SK-N-SH (cell line): ENCODE measurements around the gene MEN1.

Experiments used
- CTCF ChIP-seq: fragments of 200-600 bp; sonication (generic); IDR thresholded peaks from 2 replicates; pipeline ENCODE4 v1.6.1; 2017; ENCODE audit warnings: antibody characterized with exemption, mild to moderate bottlenecking, moderate library complexity
- RAD21 ChIP-seq: IDR thresholded peaks from 2 replicates; pipeline ENCODE4 v1.6.1; 2012; ENCODE audit warnings: mild to moderate bottlenecking, low read length
- REST ChIP-seq: IDR thresholded peaks from 2 replicates; pipeline ENCODE4 v1.6.1; 2012; ENCODE audit warnings: mild to moderate bottlenecking, low read depth, low read length, moderate library complexity

DNA sequence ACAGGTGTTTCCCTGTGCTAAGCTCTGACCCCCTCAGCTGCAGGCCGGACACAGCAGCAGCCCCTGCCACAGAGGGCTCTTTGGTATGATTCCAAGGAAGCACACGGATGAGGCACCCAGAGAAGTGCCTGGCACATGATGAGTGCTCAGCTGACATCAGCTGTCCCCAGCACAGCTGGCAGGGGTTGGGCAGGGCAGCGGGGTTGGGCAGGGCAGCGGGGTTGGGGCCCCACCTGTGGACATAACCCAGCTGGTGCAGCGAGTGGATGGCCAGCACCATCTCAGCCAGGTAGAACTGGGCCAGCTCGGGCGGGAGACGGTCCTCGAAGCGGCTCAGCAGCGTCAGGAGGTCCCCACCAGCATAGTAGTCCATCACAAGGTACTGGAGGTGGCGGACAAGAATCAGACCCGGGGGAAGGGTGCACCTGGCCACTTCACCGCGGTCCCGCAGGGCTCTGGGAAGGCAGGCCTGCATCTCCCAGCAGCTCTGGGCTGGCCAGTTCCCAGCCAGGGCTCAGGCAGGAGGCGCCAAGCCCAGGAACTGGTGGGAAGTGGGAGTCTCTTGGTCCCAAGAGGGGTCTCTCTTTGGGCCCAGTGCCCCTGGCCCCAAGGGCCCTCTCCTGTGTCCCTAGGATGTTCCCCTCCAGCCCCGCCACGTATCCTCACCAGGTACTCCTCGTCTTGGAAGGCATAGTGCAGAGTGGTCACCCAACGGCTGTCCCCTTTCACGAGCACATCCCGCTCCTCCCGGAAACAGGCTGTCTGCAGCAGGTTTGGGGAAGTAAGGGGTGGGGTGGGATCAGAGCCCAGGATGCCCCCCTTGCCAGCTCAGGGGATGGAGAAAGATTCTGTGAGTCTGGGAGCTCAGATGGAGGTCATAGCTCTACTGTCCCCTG, 29.8 kb upstream of the MEN1 start:
- TF ChIP-seq REST (no peak), CTCF (no peak), RAD21 (no peak)
